Measurements from ENCODE around the gene PARD3B. TPM values are rescaled to one million over a fixed set of nuclear protein-coding genes. Genes with fewer than 3 reads are reported as not detected.

The PARD3B gene
- total RNA-seq, 1 donor from 2014 or later = 23.8 TPM

- Histone ChIP-seq H3K4me1 (no peaks in the 10 kb centered on the region), H3K9me3 (no peaks in the 10 kb centered on the region), H3K36me3 (no peaks in the 10 kb centered on the region), H3K27me3 (ENCODE audit: low read depth) (no peaks in the 10 kb centered on the region), H3K27ac (no peak overlapping the region), H3K4me3 (no peak overlapping the region)
- TF ChIP-seq CTCF (IDR thresholded peaks at IDR 0.05) = no peak
- ATAC-seq (no peak), DNase-seq (no peak)
- intact Hi-C loops (cut with DNase I) = no loop called here
Measured at GRCh38 chr2:205193836-205194228, 648.6 kb downstream of the PARD3B start.

- TF ChIP-seq CTCF (IDR thresholded peaks at IDR 0.05) = no peak
- H3K9me3 ChIP-seq = no peaks in the 10 kb centered on the region
- DNase-seq (no peak), ATAC-seq (no peak)
- no peaks in the 10 kb centered on the region for H3K36me3 ChIP-seq
- intact Hi-C loops (cut with DNase I) = no loop called here
- H3K27me3 ChIP-seq (ENCODE audit: low read depth) = no peaks in the 10 kb centered on the region
- no peak overlapping the region for H3K4me3 ChIP-seq
- no peak overlapping the region for H3K27ac ChIP-seq
- no peaks in the 10 kb centered on the region for H3K4me1 ChIP-seq
Measured at GRCh38 chr2:205197468-205198139, 652.3 kb downstream of the PARD3B start.

- intact Hi-C loops (cut with DNase I) = no loop called here
- no peak overlapping the region for H3K4me3 ChIP-seq
- DNase-seq (no peak), ATAC-seq (peak in 1 of 2 donors; percentile 35)
- no peaks in the 10 kb centered on the region for H3K4me1 ChIP-seq
- no peaks in the 10 kb centered on the region for H3K36me3 ChIP-seq
- H3K27me3 ChIP-seq (ENCODE audit: low read depth) = no peaks in the 10 kb centered on the region
- no peak for TF ChIP-seq CTCF (IDR thresholded peaks at IDR 0.05)
- no peak overlapping the region for H3K27ac ChIP-seq
- H3K9me3 ChIP-seq = no peaks in the 10 kb centered on the region
Measured at GRCh38 chr2:205198140-205198525, 652.9 kb downstream of the PARD3B start.

- Histone ChIP-seq H3K4me3 (no peak overlapping the region), H3K27me3 (ENCODE audit: low read depth) (no peaks in the 10 kb centered on the region), H3K27ac (no peak overlapping the region), H3K36me3 (no peaks in the 10 kb centered on the region), H3K4me1 (no peaks in the 10 kb centered on the region), H3K9me3 (no peaks in the 10 kb centered on the region)
- intact Hi-C loops (cut with DNase I) = no loop called here
- no peak for ATAC-seq
- no peak for DNase-seq
- TF ChIP-seq CTCF (IDR thresholded peaks at IDR 0.05) = no peak
Measured at GRCh38 chr2:205199165-205199850, 654.0 kb downstream of the PARD3B start.

GRCh38 chr2:205210494-205210893 is 665.2 kb downstream of the PARD3B start:
- no peak overlapping the region for H3K27ac ChIP-seq

More at GRCh38 chr2:205210494-205210893, 665.2 kb downstream of the PARD3B start:
- H3K27me3 ChIP-seq (ENCODE audit: low read depth) = no peaks in the 10 kb centered on the region
- H3K4me3 ChIP-seq = no peak overlapping the region
- intact Hi-C loops (cut with DNase I) = no loop called here
- ATAC-seq (no peak), DNase-seq (no peak)
- TF ChIP-seq CTCF (IDR thresholded peaks at IDR 0.05) = no peak
- H3K9me3 ChIP-seq = no peaks in the 10 kb centered on the region
- no peaks in the 10 kb centered on the region for H3K36me3 ChIP-seq
- H3K4me1 ChIP-seq = no peaks in the 10 kb centered on the region

Measured in lower lobe of right lung (tissue), 2 donors.